Iris pigment epithelial cell (primary cell): ENCODE results near the gene JPT1.

Experiments
- DNase-seq: peaks from one replicate; pipeline ENCODE4 v3.0.0-alpha.2; 2011; ENCODE audit warnings: low read depth

The JPT1 gene

GRCh38 chr17:75103601-75104554, 50.4 kb downstream of the JPT1 start:
- DNase-seq: no peak

- no peak for DNase-seq
These were observed 51.9 kb downstream of the JPT1 start for GRCh38 chr17:75102385-75102821.

GRCh38 chr17:75099881-75100595, 54.3 kb downstream of the JPT1 start:
- DNase-seq: no peak

GRCh38 chr17:75098861-75099260, 55.5 kb downstream of the JPT1 start:
- DNase-seq: no peak

GRCh38 chr17:75097865-75098264, 56.4 kb downstream of the JPT1 start:
- no peak for DNase-seq

- DNase-seq: peak; percentile 77
These were observed 58.2 kb downstream of the JPT1 start for GRCh38 chr17:75096082-75096625.

- no peak for DNase-seq
These were observed 59.4 kb downstream of the JPT1 start for GRCh38 chr17:75094871-75095399.

GRCh38 chr17:75093548-75094158, 60.7 kb downstream of the JPT1 start:
- no peak for DNase-seq

GRCh38 chr17:75091855-75092327, 62.4 kb downstream of the JPT1 start:
- DNase-seq: no peak

GRCh38 chr17:75090871-75091854, 63.1 kb downstream of the JPT1 start:
- DNase-seq: no peak

GRCh38 chr17:75088465-75089417, 65.6 kb downstream of the JPT1 start:
- no peak for DNase-seq

GRCh38 chr17:75087558-75088453, 66.5 kb downstream of the JPT1 start, which contains the start of gene SLC16A5:
Gene SLC16A5, plus strand, starts transcription at chr17:75087954. Its CDS starts 5,683 bp downstream, at chr17:75093637.
- peak; percentile 81 for DNase-seq

- DNase-seq: no peak
These were observed 67.1 kb downstream of the JPT1 start for GRCh38 chr17:75087182-75087557.

GRCh38 chr17:75086496-75087181, 67.7 kb downstream of the JPT1 start:
- no peak for DNase-seq
